Smooth muscle cell (in vitro differentiated cells): ENCODE data around the gene LRP2. TPM values are rescaled to one million over a fixed set of nuclear protein-coding genes. Genes with fewer than 3 reads are reported as not detected.
A peak's percentile ranks its signal among the peaks of the same experiment; 100 is the strongest.

Experiments used
- DNase-seq: peaks from one replicate; lab custom pipeline; 2025; ENCODE audit not compliant: unreplicated experiment; lab: John Stamatoyannopoulos, UW
- H2AFZ ChIP-seq: fragments of 200-600 bp; sonication (generic); 2 replicates; pipeline ENCODE4 v1.6.0; 2016; ENCODE audit warnings: antibody characterized with exemption, low read depth, mild to moderate bottlenecking
- H3F3A ChIP-seq: fragments of 200-600 bp; sonication (generic); 2 replicates; pipeline ENCODE4 v1.6.0; 2017; ENCODE audit warnings: antibody characterized with exemption, low read depth
- H3K27ac ChIP-seq: fragments of 200-600 bp; sonication (generic); 2 replicates; pipeline ENCODE4 v1.5.1; 2016; ENCODE audit warnings: low read depth, mild to moderate bottlenecking
- H3K27me3 ChIP-seq: fragments of 200-600 bp; sonication (generic); 2 replicates; pipeline ENCODE4 v1.6.1; 2016; ENCODE audit warnings: low read depth, mild to moderate bottlenecking
- H3K36me3 ChIP-seq: fragments of 200-600 bp; sonication (generic); 2 replicates; pipeline ENCODE4 v1.5.1; 2016; ENCODE audit warnings: low read depth
- H3K4me1 ChIP-seq: fragments of 200-600 bp; sonication (generic); 2 replicates; pipeline ENCODE4 v1.5.1; 2016; ENCODE audit warnings: low read depth
- H3K4me2 ChIP-seq: fragments of 200-600 bp; sonication (generic); 2 replicates; pipeline ENCODE4 v1.6.0; 2016; ENCODE audit warnings: mild to moderate bottlenecking
- H3K4me3 ChIP-seq: fragments of 200-600 bp; sonication (generic); 2 replicates; pipeline ENCODE4 v1.5.1; 2016; ENCODE audit warnings: mild to moderate bottlenecking
- H3K79me2 ChIP-seq: fragments of 200-600 bp; sonication (generic); 2 replicates; pipeline ENCODE4 v1.6.0; 2016; ENCODE audit warnings: low read depth, mild to moderate bottlenecking
- H3K9ac ChIP-seq: fragments of 200-600 bp; sonication (generic); 2 replicates; pipeline ENCODE4 v1.6.0; 2016; ENCODE audit warnings: low read depth
- H3K9me3 ChIP-seq: fragments of 200-600 bp; sonication (generic); replicated peaks from 2 replicates; pipeline ENCODE4 v1.5.1; 2016; ENCODE audit warnings: low read depth
- H4K20me1 ChIP-seq: fragments of 200-600 bp; sonication (generic); 2 replicates; pipeline ENCODE4 v1.6.0; 2016; ENCODE audit warnings: low read depth
- WGBS: methylation state at CpG from one replicate; pipeline ENCODE4 v1.1.7; 2016; ENCODE audit warnings: low lambda C conversion rate; 5-methylcytosine and 5-hydroxymethylcytosine counted together
- polyA plus RNA-seq: library from polyadenylated mRNA; unstranded; fragments of >200 nt; fragmentation: Nextera tagmentation; extraction: Ambion mirVana; gene quantifications from 2 replicates; pipeline ENCODE4 v1.2.1, GENCODE V29; 2016
- total RNA-seq: library from RNA; depleted of rRNA; stranded (reverse); fragments of >200 nt; gene quantifications from 2 replicates; pipeline ENCODE4 v1.2.3, GENCODE V29; 2014
- TF ChIP-seq, protein P1 (sequence below): fragments of 200-600 bp; sonication (generic); IDR thresholded peaks from 2 replicates; pipeline ENCODE4 v1.5.1; 2017; ENCODE audit warnings: borderline replicate concordance, mild to moderate bottlenecking, antibody characterized with exemption; ENCODE audit not compliant: insufficient read depth, poor library complexity, severe bottlenecking

LRP2 gene
- total and polyA plus RNA-seq, 2 experiments from 2014 or later, result 2.7 TPM; not detected in 1

DNA sequence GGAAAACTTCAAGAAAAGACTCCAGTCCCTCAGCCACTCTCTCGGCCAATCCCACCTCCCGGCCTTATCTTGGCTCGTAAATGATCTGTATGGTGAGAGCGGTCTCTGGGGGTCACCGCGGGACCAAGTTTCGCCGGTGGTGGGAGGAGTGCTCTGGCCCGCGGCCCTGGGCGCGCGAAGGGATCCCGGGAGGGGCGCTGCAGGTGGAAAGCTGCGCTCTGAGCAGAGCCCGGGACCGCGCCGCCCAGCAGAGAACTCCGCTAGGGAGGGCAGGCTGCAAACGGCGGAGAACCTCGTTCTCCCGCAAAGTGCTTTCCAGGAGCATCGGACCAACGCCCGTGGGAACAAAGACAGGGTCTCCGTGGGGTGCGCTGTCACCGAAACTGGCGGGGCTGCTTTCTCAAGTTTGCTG is 622 bp downstream of the LRP2 start:
- H3K79me2 ChIP-seq, result no peaks in the 10 kb centered on the region
- H3K27me3 ChIP-seq, result peaks cover 96% of the 10 kb centered on the region
- peak overlapping the region; percentile 68 for H3K4me3 ChIP-seq
- WGBS, result under 1% methylated on average over 28 of the region's 32 CpGs
- no peaks in the 10 kb centered on the region for H3K36me3 ChIP-seq
- H3K4me1 ChIP-seq, result peaks cover 34% of the 10 kb centered on the region
- H3F3A ChIP-seq, result no peaks in the 10 kb centered on the region
- no peaks in the 10 kb centered on the region for H3K9me3 ChIP-seq
- no peak overlapping the region for H3K27ac ChIP-seq
- no peak overlapping the region for H2AFZ ChIP-seq
- DNase-seq, result no peak
- H3K9ac ChIP-seq, result no peak overlapping the region
- no peaks in the 10 kb centered on the region for H4K20me1 ChIP-seq
- TF ChIP-seq, protein P1, sequence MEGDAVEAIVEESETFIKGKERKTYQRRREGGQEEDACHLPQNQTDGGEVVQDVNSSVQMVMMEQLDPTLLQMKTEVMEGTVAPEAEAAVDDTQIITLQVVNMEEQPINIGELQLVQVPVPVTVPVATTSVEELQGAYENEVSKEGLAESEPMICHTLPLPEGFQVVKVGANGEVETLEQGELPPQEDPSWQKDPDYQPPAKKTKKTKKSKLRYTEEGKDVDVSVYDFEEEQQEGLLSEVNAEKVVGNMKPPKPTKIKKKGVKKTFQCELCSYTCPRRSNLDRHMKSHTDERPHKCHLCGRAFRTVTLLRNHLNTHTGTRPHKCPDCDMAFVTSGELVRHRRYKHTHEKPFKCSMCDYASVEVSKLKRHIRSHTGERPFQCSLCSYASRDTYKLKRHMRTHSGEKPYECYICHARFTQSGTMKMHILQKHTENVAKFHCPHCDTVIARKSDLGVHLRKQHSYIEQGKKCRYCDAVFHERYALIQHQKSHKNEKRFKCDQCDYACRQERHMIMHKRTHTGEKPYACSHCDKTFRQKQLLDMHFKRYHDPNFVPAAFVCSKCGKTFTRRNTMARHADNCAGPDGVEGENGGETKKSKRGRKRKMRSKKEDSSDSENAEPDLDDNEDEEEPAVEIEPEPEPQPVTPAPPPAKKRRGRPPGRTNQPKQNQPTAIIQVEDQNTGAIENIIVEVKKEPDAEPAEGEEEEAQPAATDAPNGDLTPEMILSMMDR, result no peak
- peak overlapping the region; percentile 97 for H3K4me2 ChIP-seq

DNA sequence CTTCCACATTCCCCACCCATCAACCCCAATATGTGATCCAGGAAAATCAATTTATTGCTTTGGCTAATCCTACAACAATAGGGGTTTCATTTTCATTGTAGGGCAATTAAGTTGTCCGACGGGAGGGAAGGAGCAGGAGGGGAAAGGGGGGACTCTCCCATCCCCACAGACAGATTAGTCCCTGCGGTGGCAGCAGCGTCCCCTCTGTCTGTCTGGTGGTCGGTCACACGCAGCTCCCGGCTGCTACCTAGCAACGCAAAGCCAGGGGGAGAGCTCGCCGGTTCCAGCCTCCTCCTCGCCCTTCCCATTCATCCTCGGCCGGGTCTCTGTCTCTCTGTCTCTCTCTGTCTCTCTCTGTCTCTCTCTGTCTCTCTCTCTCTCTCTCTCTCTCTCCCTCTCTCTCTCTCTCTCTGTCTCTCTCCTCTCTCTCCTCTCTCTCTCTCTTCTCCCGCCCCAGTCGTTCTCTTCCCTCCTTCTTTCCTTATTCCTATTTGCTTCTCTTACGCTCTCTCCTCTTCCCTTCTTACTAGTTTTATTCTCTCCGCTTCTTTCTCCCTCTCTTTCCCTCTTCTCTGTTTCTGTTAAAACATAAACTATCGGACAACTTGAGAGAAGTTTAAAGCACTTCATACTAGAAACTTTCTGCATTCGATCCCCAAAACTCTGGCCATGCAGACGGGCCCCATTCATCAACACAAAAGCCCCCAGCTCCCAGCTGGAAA is 1.2 kb downstream of the LRP2 start:
- Histone ChIP-seq H3K36me3 (no peaks in the 10 kb centered on the region), H3K9ac (no peak overlapping the region), H3K27me3 (peaks cover 97% of the 10 kb centered on the region), H3K79me2 (no peaks in the 10 kb centered on the region), H3K4me3 (peak overlapping the region; percentile 68), H4K20me1 (no peaks in the 10 kb centered on the region), H3K27ac (no peak overlapping the region), H3K4me1 (peaks cover 34% of the 10 kb centered on the region), H2AFZ (no peak overlapping the region), H3K9me3 (no peaks in the 10 kb centered on the region), H3F3A (no peaks in the 10 kb centered on the region), H3K4me2 (peak overlapping the region; percentile 97)
- no peak for DNase-seq
- 6% methylated on average over 15 of the region's 20 CpGs for WGBS
- TF ChIP-seq, protein P1, result no peak

DNA sequence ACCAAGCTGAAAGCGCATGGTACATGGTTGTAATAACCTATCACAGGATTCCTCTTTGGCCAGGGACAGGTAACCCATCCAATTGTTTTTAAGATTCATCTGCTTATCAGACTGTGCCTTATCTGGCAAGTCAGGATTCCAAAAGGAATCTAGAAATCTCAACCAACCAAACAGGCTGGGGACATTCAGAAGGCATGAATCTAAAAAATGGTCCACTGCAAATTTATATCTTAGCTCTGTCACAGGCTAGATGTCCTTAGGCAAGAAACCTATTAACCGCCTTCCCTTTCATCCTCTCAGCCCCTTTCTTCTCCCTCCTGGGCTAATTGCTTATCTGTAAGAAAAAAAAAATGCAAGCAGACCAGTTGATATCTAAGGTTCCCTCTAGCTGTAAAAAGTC is 4.3 kb downstream of the LRP2 start:
- no peaks in the 10 kb centered on the region for H3K79me2 ChIP-seq
- H3K36me3 ChIP-seq, result no peaks in the 10 kb centered on the region
- H3F3A ChIP-seq, result no peaks in the 10 kb centered on the region
- H3K9ac ChIP-seq, result no peak overlapping the region
- H3K4me3 ChIP-seq, result no peak overlapping the region
- no peak overlapping the region for H3K4me2 ChIP-seq
- peaks cover 13% of the 10 kb centered on the region for H3K4me1 ChIP-seq
- H2AFZ ChIP-seq, result no peak overlapping the region
- no peak overlapping the region for H3K27ac ChIP-seq
- no peaks in the 10 kb centered on the region for H3K9me3 ChIP-seq
- TF ChIP-seq, protein P1, result no peak
- DNase-seq, result no peak
- H3K27me3 ChIP-seq, result peaks cover 84% of the 10 kb centered on the region
- no peaks in the 10 kb centered on the region for H4K20me1 ChIP-seq
- 77% methylated on average over 2 of the region's 2 CpGs for WGBS

DNA sequence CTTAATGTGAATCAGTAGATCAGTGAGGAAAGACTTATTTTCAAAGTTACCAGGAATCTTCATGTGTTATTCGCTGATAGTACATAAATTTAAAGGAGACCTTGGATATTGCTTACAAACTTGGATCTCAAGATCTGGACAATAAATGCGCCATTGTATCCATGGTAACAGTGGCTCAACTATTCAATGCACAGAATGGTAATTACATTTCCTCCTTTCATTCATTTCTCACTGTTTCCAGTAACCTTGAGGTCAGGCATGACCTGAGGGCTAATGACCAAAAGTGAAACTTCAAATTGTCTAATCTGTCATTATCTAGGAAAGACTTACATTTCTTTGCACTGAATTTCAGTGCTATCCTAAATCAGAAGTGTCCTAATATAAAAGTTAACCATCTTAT is 8.1 kb downstream of the LRP2 start:
- no peak overlapping the region for H3K27ac ChIP-seq
- H3K36me3 ChIP-seq, result no peaks in the 10 kb centered on the region
- TF ChIP-seq, protein P1, result no peak
- 94% methylated on average over 2 of the region's 2 CpGs for WGBS
- H3K4me3 ChIP-seq, result no peak overlapping the region
- no peaks in the 10 kb centered on the region for H3K79me2 ChIP-seq
- no peak overlapping the region for H3K9ac ChIP-seq
- H3K27me3 ChIP-seq, result peaks cover 46% of the 10 kb centered on the region
- H2AFZ ChIP-seq, result no peak overlapping the region
- no peak overlapping the region for H3K4me2 ChIP-seq
- no peaks in the 10 kb centered on the region for H3F3A ChIP-seq
- H3K4me1 ChIP-seq, result no peaks in the 10 kb centered on the region
- no peak for DNase-seq
- H3K9me3 ChIP-seq, result no peaks in the 10 kb centered on the region
- H4K20me1 ChIP-seq, result no peaks in the 10 kb centered on the region
